GM12801 (cell line): ENCODE measurements around the gene UBE3A.

Source experiments
- TF ChIP-seq, protein P1 (sequence below): IDR thresholded peaks from one replicate; pipeline ENCODE4 v1.5.1; 2011; ENCODE audit warnings: control low read depth; ENCODE audit not compliant: insufficient read length; ENCODE audit errors: extremely low read depth

The UBE3A gene

DNA sequence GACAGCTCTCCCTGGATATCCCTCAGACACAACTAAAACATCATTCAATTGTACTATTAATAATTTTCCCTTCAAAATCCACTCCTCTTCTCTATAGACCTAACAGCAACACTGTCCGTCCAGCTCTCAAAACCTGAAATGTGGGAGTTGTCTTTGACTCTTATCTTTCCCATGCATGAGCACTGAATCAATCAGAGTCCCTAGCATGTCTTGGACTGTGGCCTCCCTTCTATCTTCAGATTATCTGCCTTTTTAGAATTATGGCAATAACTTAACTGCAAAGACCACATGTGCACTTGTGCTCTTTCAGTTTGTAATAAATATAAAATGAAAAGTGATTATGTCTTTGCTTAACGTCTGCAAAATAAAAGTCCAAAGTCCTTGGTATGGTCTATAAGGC lies 107.0 kb downstream of the UBE3A start:
- TF ChIP-seq, protein P1, sequence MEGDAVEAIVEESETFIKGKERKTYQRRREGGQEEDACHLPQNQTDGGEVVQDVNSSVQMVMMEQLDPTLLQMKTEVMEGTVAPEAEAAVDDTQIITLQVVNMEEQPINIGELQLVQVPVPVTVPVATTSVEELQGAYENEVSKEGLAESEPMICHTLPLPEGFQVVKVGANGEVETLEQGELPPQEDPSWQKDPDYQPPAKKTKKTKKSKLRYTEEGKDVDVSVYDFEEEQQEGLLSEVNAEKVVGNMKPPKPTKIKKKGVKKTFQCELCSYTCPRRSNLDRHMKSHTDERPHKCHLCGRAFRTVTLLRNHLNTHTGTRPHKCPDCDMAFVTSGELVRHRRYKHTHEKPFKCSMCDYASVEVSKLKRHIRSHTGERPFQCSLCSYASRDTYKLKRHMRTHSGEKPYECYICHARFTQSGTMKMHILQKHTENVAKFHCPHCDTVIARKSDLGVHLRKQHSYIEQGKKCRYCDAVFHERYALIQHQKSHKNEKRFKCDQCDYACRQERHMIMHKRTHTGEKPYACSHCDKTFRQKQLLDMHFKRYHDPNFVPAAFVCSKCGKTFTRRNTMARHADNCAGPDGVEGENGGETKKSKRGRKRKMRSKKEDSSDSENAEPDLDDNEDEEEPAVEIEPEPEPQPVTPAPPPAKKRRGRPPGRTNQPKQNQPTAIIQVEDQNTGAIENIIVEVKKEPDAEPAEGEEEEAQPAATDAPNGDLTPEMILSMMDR, result no peak

DNA sequence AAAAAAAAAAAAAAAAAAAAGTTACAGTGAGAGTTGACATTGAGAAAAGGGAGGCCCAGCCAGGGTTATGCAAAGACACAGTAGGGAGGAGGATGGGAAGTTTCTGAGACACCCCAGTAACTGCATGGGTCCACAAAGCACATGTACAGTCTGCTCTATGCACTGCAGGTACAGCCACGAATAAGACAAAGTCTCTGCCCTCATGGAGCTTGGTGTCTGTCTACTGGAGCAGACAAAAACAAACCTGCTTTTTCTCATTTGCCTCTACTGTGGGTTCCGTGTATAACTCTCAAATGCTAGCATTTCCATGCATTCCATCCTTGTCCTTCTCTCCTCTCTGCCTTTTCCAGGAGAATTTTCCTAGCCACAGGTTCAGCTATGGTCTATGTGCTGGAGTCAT lies 107.4 kb downstream of the UBE3A start:
- TF ChIP-seq, protein P1, result no peak

DNA sequence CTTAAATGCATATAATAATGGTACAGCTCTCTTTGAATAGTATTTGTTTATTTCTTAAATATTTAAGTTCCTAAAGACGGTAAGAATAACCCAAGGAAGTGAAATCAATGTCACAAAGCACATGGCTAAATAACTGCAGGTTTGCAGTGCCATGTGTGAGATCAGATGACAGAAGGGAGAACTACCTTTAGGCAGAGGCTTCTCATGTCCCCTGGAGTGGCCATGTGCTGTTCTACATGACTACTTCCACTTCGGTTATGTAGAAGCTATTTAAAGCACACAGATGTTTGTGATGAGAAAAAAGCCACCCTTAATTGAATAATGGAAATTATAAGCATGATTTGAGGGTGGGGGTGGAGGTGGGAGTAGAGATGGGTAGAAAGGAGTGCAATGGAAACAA lies 109.1 kb downstream of the UBE3A start:
- TF ChIP-seq, protein P1, result no peak

DNA sequence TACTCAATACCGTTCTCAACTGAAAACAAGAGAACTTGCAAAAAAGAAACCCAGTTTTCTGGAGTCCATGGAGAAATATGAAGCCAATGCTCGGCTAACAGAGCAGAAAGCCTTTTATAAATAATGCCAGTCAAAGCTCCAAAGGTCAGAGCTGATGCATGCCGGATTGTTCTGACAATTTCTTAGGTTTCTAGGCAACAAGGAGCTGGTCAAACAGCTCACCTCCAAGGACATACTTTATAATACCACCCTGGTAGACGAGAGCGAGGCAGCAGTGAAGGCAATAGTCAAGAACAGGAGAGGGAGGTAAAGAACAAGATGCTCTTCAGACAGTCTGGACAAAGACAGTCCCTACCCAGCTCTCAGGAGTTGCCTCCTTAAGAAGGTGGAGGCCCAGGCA lies 111.1 kb downstream of the UBE3A start:
- TF ChIP-seq, protein P1, result no peak

DNA sequence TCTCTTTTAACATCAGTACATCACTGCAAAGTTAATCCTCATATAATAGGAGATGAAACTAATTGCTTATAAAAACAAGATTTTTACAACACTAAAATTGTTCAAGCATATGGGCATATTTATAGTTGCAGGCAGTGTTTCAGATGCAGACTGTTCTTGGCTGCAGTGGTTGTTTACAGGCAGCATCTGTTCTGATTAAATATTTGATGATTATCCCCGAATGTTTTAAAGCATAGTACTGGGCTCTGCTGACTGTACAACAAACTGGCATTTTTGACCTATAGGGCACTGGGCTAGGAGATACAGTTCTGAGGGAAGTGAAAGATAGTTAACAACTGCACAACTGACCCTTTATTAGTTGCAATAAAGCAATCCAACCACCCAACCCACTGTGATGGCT lies 113.6 kb downstream of the UBE3A start:
- TF ChIP-seq, protein P1, result no peak

DNA sequence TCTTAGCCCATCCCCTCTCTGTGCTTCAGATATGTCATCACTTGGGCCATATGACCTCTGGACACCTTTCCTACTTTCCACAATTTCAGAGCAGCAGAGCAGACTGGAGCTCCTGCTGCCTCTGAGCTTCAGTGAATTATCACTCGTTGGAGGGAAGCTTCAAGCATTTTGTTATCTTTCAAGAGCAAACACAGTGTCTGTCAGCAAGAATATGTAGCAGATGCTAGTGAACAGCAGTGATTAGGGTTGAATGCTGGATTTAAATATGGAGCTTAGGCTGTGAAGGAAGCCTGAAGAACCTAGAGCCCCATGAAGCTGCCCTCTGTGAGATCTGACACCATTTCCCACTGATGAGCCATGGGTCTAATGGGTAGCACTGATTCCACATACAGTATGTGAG lies 115.4 kb downstream of the UBE3A start:
- TF ChIP-seq, protein P1, result no peak

DNA sequence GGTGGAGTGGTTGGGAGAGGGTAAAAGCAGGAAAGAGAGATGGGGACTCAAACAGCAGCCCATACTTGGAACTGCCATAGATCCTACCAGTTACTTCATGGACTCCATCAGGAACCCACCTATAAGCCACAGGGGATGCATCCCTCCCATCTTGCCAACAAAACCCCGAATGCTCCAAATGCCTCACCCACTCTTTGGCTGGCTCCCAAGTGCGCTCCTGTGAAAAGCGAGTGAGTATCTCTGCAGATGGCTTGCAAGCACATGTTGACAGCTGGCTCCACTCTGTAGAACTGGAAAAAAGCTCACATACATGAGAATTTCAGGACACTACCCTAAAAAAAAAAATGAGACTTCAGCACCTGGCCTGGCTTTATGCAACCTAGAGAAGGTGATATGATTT lies 151.0 kb downstream of the UBE3A start:
- TF ChIP-seq, protein P1, result no peak
